HG02970 (cell line): ENCODE measurements around the gene PRSS22.
"Not testable (repeated sequence)": the region's sequence is repeated elsewhere in the genome, so short reads cannot be mapped to it uniquely, and the experiment has no call there.

Experiments used
- ATAC-seq: cut with Tn5 transposase; IDR thresholded peaks from one replicate; pipeline ENCODE4 v1.9.1; 2021; ENCODE audit warnings: mild to moderate bottlenecking, moderate library complexity, moderate number of reproducible peaks; ENCODE audit not compliant: unreplicated experiment, low FRiP score

Gene PRSS22

DNA sequence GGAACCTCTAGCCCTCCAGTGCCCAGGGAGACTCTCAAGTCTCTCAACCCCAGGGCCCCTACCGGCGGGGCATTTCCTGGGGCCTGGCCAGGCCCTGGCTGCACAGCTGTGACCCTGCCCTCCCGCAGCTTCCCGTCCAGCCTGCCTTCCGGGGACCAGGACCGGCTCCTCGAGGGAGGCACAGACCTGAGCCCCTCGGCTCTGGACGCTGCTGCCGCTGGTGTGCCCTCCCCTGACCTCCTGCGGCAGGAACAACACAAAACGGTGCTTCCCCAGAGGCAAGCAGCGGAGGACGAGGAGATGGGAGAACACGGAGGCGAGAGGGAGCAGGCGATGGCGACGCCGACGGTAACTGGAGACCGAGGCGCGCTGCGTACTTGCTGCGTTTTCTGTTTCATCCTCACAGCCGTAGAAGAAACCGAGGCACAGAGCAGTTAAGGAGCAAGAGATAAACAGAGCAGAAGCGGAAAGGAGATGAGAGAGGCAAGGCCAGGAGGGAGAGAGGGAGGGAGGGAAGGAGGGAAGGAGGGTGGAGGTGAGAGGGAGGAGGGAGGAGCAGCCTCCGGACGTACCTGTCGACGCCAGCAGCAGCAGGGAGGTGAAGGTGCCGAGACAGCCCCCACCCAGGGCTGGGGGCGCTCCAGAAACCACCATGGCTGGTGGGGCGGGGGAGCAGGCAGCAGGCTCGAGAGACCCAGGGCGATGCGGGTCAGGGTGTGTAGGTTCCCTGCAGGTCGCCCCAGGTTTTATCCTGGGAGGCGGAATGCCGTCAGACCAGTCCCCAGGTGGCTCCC lies at the start of gene PRSS22:
Gene PRSS22 (minus strand): TSS at position 720 of the 794 bp plus-strand sequence. CDS start 66 bp downstream, at position 654.
- ATAC-seq = no peak

DNA sequence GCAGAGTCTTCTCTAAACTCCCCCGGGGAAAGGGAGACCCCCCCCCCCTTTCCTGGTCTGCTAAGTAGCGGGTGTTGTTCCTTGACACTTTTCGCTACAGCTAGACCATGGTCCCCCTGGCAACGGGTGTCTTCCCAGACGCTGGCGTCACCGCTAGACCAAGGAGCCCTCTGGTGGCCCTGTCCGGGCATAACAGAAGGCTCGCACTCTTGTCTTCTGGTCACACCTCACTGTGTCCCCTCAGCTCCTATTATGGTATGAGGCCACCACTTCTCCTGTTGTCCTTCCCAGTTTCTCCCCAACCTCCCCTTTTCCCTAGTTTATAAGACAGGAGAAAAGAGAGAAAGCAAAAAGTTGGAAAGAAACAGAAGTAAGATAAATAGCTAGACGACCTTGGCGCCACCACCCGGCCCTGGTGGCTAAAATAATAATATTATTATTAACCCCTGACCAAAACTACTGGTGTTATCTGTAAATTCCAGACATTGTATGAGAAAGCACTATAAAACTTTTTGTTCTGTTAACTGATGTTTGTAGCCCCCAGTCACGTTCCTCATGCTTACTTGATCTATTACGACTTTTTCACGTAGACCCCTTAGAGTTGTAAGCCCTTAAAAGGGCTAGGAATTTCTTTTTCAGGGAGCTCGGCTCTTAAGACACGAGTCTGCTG lies 49.2 kb upstream of the PRSS22 start:
- ATAC-seq = not testable (repeated sequence)

GRCh38 chr16:2905988-2906387 lies 48.0 kb upstream of the PRSS22 start:
- no peak for ATAC-seq

GRCh38 chr16:2905241-2905987 lies 47.4 kb upstream of the PRSS22 start:
- ATAC-seq = peak; percentile 73

DNA sequence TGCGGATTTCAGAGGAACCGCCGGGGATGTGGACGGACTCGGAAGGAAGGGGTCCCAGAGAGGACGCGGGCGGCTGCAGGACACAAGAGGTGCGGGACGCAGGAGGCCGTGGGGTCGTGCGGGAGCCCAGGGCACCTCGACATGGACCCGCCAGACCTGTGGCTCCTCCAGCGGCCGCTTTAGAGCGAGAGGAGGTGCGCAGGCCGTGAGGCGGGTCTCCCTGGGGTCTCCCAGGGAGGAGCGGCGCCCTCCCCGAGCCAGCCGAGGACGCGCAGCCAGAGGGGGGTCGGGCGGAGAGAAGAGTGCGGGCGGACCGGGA lies 46.9 kb upstream of the PRSS22 start:
- no peak for ATAC-seq

DNA sequence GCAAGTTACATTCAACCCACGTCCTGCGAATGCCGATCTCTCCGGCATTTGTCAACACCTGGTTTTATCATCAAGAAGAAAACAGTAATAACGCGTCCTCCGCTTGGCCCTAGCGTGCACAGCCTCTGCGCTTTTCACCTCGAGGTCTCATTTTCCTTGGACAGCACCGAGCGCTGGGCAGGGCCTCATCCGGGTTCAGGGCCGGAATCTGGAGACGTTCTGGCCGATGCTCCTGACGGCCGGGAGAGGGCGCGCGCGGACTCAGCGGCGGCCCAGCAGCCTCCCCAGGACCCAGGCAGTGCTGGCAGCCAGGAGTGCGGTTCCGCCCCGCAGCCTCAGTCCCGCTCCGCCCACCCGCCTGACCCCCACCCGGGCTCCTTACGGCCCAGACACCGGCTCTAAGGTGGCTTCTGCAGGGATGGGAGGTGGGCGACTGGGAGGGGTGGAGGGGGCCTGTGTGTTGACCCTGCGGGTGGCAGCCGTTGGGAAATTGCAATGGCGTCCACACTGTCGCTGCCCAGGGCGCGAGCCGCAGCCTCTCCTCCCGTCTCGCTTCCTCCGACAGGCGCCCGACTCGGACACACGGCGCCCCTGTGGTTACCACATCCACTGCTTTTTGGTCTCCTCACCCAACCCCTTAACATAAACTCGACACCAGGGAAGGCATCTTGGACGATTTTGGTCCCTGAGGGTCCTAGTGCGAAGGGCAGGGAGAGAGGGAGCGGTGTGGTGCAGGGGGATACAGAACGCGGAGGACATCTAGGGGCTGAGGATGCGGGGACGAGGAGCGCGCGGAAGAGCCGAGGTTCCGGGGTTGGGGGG lies 46.3 kb upstream of the PRSS22 start:
- ATAC-seq = peak; percentile 40

GRCh38 chr16:2902337-2903130 lies 44.6 kb upstream of the PRSS22 start:
- ATAC-seq = no peak

DNA sequence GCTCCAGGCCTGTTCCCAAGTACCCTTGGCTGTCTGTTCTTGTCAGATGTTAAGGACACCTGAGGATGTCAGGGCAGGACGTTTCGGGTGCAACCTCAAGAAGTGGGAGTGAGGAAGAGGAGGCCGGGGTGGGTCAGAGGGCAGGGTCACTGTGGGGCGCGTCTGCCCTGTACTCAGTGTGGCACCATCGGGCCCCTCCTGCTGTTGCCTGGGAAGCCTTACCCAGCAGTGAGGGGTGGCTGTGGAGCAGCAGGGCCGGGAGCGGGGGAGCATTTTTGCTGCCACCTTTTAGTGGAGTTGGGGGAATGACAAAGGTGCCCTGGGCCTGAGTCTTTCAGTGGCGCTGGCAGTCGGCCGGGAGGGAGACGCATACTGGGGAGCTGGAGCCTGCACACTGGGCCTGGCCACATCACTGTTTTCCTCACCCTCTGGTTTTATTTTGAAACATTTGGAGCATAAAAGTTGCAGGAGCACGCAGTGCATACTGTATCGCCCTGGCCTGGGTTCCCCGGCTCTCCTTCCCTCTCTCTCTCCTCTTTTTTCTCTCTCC lies 42.6 kb upstream of the PRSS22 start:
- no peak for ATAC-seq

DNA sequence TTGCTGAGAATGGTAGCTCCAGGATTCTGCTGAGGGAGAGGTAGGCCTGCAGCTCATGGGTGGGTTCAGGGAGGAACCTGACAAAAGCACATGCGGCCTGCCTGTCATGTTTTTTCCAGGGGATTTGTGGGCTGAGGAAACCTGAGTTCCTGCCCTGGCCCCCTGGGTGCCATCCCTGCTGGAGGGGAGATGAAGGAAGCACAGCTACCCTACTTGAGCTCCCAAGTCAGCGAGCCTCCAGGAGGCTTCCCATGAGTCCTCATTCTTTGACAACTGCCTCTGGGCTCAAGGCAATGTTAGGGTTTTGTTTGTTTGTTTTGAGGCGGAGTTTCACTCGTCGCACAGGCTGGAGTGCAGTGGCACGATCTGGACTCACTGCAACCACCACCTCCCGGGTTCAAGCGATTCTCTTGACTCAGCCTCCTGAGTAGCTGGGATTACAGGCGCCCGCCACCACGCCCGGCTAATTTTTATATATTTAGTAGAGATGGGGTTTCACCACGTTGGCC lies 41.6 kb upstream of the PRSS22 start:
- ATAC-seq = no peak

DNA sequence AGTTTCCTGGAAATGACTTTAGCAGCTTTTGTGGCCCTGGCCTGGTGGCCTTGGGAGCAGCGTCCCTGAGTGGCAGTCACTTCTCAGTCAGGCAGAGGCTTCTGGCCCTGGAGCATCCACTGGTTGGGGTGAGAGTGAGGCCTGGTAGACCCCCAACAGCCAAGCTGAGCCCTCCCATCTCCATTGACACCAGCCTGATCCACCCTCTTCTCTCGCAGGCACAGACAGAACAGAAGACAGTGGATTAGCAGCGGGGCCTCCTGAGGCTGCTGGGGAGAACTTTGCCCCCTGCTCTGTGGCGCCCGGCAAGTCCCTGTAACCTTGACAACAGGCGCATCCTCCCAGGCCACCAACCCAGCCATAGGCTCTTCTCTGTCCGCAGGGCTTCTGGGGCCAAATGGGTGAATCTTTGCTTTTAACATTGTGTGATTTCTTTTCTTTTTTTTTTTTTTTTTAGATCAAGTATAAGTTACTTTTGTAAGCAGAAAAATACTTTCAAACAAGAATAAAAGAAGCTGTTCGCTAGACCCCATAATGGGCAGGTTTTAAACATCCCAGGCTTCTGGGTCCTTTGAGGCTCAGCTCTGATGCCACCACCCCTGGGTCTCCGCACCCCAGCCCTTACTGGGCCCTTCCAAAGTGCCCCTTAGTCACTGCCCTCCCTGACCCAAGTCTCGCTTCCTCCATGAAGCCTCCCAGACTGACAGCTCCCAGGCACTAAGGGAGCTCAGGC lies 41.0 kb upstream of the PRSS22 start:
- ATAC-seq = no peak

GRCh38 chr16:2897110-2897509 lies 39.1 kb upstream of the PRSS22 start:
- no peak for ATAC-seq

- no peak for ATAC-seq
Observed at GRCh38 chr16:2896480-2897010, 38.6 kb upstream of the PRSS22 start.

DNA sequence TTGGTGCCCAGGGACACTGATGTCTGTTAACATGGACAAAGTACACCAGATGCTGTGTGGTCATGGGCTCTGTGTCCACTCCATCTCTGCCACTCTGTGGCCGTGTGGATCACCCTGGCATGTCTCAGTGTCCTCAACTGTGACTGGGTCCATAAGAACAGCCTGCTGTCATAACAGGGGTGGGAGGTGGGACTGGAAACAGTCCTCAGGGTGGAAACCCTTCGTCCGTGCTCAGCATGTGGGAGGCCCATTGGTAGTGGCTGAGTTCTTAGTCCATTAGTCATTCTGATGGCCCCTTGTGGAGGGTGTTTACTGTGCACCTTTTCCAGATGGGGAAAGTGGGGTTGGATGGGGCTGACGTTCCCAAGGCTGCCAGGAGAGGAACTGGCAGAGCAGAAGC lies 37.8 kb upstream of the PRSS22 start:
- no peak for ATAC-seq

GRCh38 chr16:2894231-2894630 lies 36.3 kb upstream of the PRSS22 start:
- no peak for ATAC-seq

- no peak for ATAC-seq
Observed at GRCh38 chr16:2884041-2884451, 26.1 kb upstream of the PRSS22 start.

DNA sequence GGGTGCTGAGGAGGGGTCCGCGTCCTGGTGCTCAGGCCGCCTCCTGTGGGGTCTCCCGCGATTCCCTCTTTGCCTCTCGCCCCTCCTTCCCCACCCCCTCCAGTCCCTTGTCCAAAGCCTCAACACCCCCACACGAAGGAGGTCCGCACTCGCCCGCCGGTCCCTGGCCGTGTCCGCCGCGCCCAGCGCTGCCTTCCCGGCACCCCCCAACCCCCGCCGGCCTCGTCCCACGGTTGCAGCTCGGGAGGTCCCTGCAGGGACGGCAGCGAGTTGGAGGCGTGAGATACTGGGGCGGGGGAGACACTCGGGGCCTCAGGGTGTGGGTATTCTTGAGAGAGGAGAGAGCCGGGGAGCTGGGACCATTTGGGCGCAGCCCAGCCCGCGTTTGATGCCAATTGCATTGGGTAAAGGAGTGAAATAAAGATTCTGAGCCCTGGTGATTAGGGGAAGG lies 25.5 kb upstream of the PRSS22 start:
- ATAC-seq = no peak

DNA sequence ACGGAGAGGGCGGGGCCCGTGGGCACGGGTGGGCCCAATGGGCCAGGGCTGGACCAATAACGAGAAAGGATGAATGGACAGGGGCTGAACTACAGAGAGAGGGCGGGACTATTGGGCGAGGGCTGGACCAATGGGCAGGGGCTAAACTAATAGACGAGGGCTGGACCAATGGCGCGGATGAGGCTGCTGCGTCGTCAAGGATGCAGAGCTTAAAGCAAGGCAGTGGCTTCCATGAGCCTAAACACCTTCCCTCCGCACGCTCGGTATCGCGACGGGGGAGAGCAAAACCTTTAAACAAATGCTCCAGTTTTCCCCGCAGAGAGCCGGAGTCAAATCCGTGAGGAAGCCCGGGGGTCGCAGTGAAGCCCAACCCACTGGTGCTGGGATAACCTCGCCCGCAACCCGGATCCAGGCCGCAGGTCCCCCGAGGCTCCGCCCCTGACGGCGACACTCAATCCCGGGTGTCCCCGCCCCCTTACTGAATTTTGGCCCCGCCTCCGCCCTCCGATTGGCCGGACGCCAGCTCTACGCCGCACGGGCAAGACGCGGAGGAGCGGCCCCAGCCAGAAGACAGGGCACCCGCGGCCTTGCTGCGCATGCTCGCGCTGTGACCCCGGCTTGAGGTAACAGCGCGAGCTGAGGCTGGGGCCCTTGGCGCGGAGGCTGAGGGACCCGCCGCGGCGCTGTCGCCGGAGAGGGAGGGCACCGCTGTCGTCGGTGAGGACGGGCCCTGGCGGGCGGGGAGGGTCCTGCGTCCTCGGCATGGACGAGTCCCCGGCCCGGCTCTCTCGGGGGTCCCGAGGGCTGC lies 24.9 kb upstream of the PRSS22 start, which contains the start of gene FLYWCH2:
Gene FLYWCH2 (plus strand): TSS at position 566 of the 808 bp plus-strand sequence. CDS start 13,235 bp downstream, outside the sequence.
- ATAC-seq = peak; percentile 83
